Heart left ventricle (tissue), 16 donors: ENCODE measurements around the gene SLC22A23. TPM values are rescaled to one million over a fixed set of nuclear protein-coding genes. Genes with fewer than 3 reads are reported as not detected.

Source experiments
- ATAC-seq, 4 donors: fragments of 200-7000 bp; cut with Tn5 transposase; one replicate each; pipeline ENCODE4 v1.9.1; 2020 to 2022; ENCODE audit warnings: moderate library complexity in 4 of 4, mild to moderate bottlenecking in 3 of 4, moderate number of reproducible peaks in 1 of 4
- DNase-seq, 5 donors: peaks; one replicate each; pipeline ENCODE4 v3.0.0-alpha.2; 2020
- H3K27ac ChIP-seq, 12 donors: fragments of 200-600 bp; sonication (generic) in 4 of 12; one replicate each; pipeline versions ENCODE4 v1.5.0 to v1.8.0; 2016 to 2022; ENCODE audit warnings: mild to moderate bottlenecking in 2 of 12
- H3K27me3 ChIP-seq, 9 donors: fragments of 200-600 bp; sonication (generic) in 2 of 9; one replicate each; pipeline versions ENCODE4 v1.5.1 to v1.8.0; 2016 to 2022; ENCODE audit warnings: mild to moderate bottlenecking in 3 of 9
- H3K36me3 ChIP-seq, 9 donors: fragments of 200-600 bp; sonication (generic) in 2 of 9; one replicate each; pipeline versions ENCODE4 v1.5.0 to v1.8.0; 2018 to 2022; ENCODE audit warnings: mild to moderate bottlenecking in 2 of 9
- H3K4me1 ChIP-seq, 12 donors: fragments of 200-600 bp; sonication (generic) in 4 of 12; one replicate each; pipeline versions ENCODE4 v1.5.0 to v1.8.0; 2016 to 2022; ENCODE audit warnings: mild to moderate bottlenecking in 3 of 12
- H3K4me3 ChIP-seq, 12 donors: fragments of 200-600 bp; sonication (generic) in 4 of 12; one replicate each; pipeline versions ENCODE4 v1.5.0 to v1.8.0; 2017 to 2022; ENCODE audit warnings: mild to moderate bottlenecking in 9 of 12, moderate library complexity in 4 of 12
- H3K9me3 ChIP-seq, 12 donors: fragments of 200-600 bp; sonication (generic) in 4 of 12; one replicate each; pipeline versions ENCODE4 v1.5.0 to v1.8.0; 2016 to 2022; ENCODE audit warnings: mild to moderate bottlenecking in 1 of 12
- POLR2A ChIP-seq, 2 donors: fragments of 450-650 bp; IDR thresholded peaks; one replicate each; pipeline ENCODE4 v1.6.1; 2017; ENCODE audit warnings: antibody characterized with exemption in 2 of 2, mild to moderate bottlenecking in 2 of 2, moderate library complexity in 2 of 2
- WGBS, 4 donors: extraction: QIAGEN DNeasy Blood & Tissue Kit in 2 of 4; methylation state at CpG; one replicate each; pipeline versions ENCODE4 v1.1.5 to v1.1.7; 2013 to 2018; 5-methylcytosine and 5-hydroxymethylcytosine counted together
- intact Hi-C, 10 donors: fragments of 100-400 bp; cut with DNase I; formaldehyde crosslinking; loops; one replicate each; pipeline versions ENCODE4 v1.11.1 to v1.14.2; 2022
- polyA plus RNA-seq, 2 donors: library from polyadenylated mRNA; stranded (reverse); fragments of 200-250 nt; gene quantifications; one replicate each; pipeline ENCODE4 v1.2.3, GENCODE V29; 2013
- total RNA-seq, 9 donors: library from RNA; depleted of rRNA in 2 of 9; stranded (reverse); fragments of >200 nt in 2 of 9; fragmentation: NEBNext Ultra II Directional in 3 of 9; extraction: Animal tissue kit (Norgen Biotek cat#: 25700) in 3 of 9; gene quantifications; one replicate each; pipeline versions ENCODE4 v1.1.0 to v1.2.4, GENCODE V29; 2016 to 2023
- TF ChIP-seq, protein P1 (sequence below), 12 donors: fragments of 200-600 bp; sonication (generic) in 4 of 12; IDR thresholded peaks; one replicate each; pipeline versions ENCODE4 v1.5.0 to v1.8.0; 2018 to 2022; ENCODE audit warnings: antibody characterized with exemption in 12 of 12, mild to moderate bottlenecking in 5 of 12
- donor health status: ischemic (EF 13 %, LVEDD 7.1; RV severe dilation, severe dysfunction).
- donor health status: healthy with polysubstance abuse.
- donor health status: DM: no; HTN: yes; CAD: no.
- donor health status: DM: no; HTN: no; CAD: no.
- donor health status: ischemic (EF 25% LVEDD 6.9; RV normal size, moderate dysfunction).
- donor health status: ischemic (EF 25% LVEDD 5.7; RV mildly dilated, moderate dysfunction).
- donor health status: healthy.
- donor health status: DM: yes; HTN: yes; CAD: no.
- donor health status: ischemic (EF 35%, LVEDD 5.7; RV mildly dilated, moderate dysfunction).
- donor health status: nonischemic (EF 11% LVEDD 7.7; RV severe dilation, severe dysfunction).
- donor health status: DM: yes; HTN: yes; CAD: no.
- donor health status: PGD.
- donor health status: ischemic (EF 29% LVEDD 5.4; RV normal size, mild dysfunction).
- donor health status: nonischemic (EF 23%, LVEDD 6.1; RV moderate dilation, normal function).

Gene SLC22A23
- total and polyA plus RNA-seq, 11 donors, result 2.9 to 12.4 (median 5.2) TPM

DNA sequence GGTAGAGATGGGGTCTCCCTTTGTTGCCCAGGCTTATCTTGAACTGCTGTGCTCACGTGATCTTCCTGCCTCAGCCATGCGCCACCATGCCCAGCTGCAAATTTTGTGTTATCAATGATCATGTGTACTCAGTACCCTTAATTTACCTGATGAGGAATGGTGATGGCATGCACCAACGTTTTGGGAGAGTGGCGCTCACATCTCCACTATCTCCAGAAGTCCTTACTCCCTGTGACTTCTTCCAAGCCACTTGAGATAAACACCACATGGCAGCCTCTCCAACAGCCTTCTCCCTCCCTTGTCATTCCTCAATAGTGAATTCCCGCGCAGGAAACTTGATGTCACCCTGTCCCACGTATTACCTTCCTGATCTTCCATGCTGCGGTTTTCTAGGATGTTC lies 140.0 kb downstream of the SLC22A23 start:
- intact Hi-C loops, result no loop called here
- Histone ChIP-seq H3K4me3 (no peak overlapping the region), H3K9me3 (no peaks in the 10 kb centered on the region), H3K36me3 (no peaks in the 10 kb centered on the region), H3K27ac (no peak overlapping the region), H3K4me1 (no peaks in the 10 kb centered on the region), H3K27me3 (no peaks in the 10 kb centered on the region)
- no peak for ATAC-seq
- TF ChIP-seq, protein P1, sequence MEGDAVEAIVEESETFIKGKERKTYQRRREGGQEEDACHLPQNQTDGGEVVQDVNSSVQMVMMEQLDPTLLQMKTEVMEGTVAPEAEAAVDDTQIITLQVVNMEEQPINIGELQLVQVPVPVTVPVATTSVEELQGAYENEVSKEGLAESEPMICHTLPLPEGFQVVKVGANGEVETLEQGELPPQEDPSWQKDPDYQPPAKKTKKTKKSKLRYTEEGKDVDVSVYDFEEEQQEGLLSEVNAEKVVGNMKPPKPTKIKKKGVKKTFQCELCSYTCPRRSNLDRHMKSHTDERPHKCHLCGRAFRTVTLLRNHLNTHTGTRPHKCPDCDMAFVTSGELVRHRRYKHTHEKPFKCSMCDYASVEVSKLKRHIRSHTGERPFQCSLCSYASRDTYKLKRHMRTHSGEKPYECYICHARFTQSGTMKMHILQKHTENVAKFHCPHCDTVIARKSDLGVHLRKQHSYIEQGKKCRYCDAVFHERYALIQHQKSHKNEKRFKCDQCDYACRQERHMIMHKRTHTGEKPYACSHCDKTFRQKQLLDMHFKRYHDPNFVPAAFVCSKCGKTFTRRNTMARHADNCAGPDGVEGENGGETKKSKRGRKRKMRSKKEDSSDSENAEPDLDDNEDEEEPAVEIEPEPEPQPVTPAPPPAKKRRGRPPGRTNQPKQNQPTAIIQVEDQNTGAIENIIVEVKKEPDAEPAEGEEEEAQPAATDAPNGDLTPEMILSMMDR (IDR thresholded peaks at IDR 0.05), result no peak
- TF ChIP-seq POLR2A (IDR thresholded peaks at IDR 0.05), result no peak
- WGBS, 4 donors, result 66 to 78% (median 71%) methylated on average over 8 of the region's 8 CpGs
- no peak for DNase-seq

DNA sequence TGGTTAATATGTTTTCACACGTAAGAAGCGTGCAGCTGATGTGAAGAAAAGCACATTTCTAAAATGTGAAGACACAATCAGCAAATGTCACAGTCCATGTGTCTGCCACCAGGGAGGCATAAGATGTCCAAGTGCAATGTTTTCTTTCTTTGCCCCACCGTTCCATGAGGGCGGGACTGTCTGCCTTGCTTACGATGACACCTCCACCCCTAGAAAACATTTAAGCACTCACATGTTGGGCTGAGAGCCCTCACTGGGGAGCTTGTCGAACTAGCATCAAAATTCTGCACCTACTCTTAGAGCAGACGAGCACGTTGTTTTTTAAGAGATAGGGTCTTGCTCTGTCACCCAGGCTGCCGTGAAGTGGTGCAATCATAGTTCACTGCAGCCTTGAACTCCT lies 140.5 kb downstream of the SLC22A23 start:
- no peaks in the 10 kb centered on the region for H3K9me3 ChIP-seq
- no peaks in the 10 kb centered on the region for H3K36me3 ChIP-seq
- no peak overlapping the region for H3K4me3 ChIP-seq
- TF ChIP-seq, protein P1 (IDR thresholded peaks at IDR 0.05), result no peak
- no peak for TF ChIP-seq POLR2A (IDR thresholded peaks at IDR 0.05)
- DNase-seq, result no peak
- no peaks in the 10 kb centered on the region for H3K4me1 ChIP-seq
- 90 to 94% (median 92%) methylated on average over 9 of the region's 9 CpGs for WGBS, 4 donors
- no peaks in the 10 kb centered on the region for H3K27me3 ChIP-seq
- H3K27ac ChIP-seq, result no peak overlapping the region
- ATAC-seq, result no peak
- intact Hi-C loops, result no loop called here

DNA sequence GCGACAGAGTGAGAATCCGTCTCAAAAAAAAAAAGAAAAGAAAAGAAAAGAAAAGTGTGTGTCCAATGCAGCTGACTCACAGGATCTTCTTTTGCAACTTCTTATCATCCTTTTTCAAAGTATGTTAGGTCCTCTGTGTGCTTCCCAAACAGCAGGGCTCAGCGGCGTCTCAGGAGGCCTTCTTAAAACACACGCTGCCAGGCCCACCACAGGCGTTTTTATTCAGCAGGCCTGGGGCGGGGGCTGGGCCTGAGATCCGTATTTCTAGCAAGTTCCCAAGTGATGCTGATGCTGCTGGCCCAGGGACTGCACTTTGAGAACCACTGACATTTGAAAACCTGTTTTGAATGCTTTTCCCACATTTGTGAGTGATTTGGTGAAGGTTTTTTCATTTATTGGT lies 141.0 kb downstream of the SLC22A23 start:
- H3K27me3 ChIP-seq, result no peaks in the 10 kb centered on the region
- ATAC-seq (no peak), DNase-seq (no peak)
- H3K36me3 ChIP-seq, result no peaks in the 10 kb centered on the region
- WGBS, 4 donors, result 67 to 79% (median 77%) methylated on average over 8 of the region's 8 CpGs
- no peaks in the 10 kb centered on the region for H3K9me3 ChIP-seq
- intact Hi-C loops, result no loop called here
- TF ChIP-seq, protein P1 (IDR thresholded peaks at IDR 0.05), result no peak
- no peak for TF ChIP-seq POLR2A (IDR thresholded peaks at IDR 0.05)
- peaks cover 0 to 1% (median 0%) of the 10 kb centered on the region in 12 donors for H3K4me1 ChIP-seq
- no peak overlapping the region for H3K27ac ChIP-seq
- no peak overlapping the region for H3K4me3 ChIP-seq

DNA sequence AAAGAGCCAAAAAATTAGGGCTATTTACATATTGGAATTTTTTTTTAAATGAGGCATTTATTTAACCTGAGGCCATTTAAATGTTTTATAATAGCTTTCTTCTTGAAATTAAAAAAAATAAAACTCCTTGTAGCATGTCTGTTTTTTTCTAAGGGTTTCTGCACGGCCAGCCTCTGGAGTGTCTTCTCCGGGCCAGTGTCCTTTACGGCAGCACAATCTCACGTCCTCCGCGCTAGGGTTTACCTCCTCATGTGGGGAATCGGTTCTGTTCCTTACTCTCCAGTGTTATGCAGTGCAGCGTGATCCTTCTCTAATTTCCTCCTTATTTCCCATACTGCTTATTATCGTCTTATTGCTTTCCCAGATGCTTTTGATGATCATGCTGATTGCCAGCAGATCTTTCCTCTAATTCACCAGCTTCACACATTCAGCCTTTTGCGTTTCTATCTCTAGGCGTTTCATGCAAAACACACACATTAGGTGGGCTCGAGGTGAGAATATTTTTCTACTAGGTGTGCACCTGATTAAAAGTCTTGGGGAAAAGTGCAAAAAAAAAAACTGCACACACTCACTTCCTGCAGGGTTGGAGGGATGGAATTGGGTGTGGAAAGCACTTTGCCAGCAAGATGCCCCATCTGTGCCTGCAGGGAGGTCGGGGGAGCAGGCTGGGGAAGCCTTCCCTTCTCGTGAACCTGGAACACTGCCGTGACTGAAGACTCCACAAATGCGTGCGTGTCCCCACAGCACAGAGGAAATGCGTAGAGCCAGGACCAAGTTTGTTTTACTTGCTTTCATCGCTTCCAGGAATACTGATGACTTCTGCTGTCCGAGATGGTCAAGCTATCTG lies 142.0 kb downstream of the SLC22A23 start:
- intact Hi-C loops, result no loop called here
- WGBS, 4 donors, result 74 to 86% (median 77%) methylated on average over 20 of the region's 20 CpGs
- no peak for ATAC-seq

More for the DNA sequence above, 142.0 kb downstream of the SLC22A23 start:
- Histone ChIP-seq H3K36me3 (no peaks in the 10 kb centered on the region), H3K9me3 (no peaks in the 10 kb centered on the region), H3K4me1 (peaks cover 0 to 6% (median 0%) of the 10 kb centered on the region in 12 donors), H3K27ac (no peak overlapping the region), H3K4me3 (no peak overlapping the region), H3K27me3 (no peaks in the 10 kb centered on the region)
- DNase-seq, result no peak
- TF ChIP-seq, protein P1 (IDR thresholded peaks at IDR 0.05), result no peak
- TF ChIP-seq POLR2A (IDR thresholded peaks at IDR 0.05), result no peak
